ENCODE measurements around the gene NPTN.

DNA sequence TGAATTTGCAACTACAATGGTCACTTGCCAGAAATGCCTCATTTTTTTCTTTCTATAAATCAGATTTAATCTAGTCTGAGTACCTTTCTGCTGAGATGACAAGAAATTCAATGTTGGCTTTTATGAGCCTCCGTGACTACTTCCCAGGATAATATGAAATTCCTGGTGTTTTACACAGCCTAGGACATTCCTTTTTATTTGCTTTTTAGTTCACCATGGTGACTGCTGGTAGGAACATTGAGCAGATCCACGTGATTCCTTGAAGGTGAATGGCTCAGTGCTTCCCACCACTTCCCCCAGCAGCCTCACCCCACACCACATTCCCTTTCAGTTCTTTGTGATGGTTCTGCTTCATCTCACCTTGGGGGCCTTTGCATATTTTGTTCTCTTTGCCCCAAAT lies 4.3 kb upstream of the NPTN start:
- TF ChIP-seq, protein P1, sequence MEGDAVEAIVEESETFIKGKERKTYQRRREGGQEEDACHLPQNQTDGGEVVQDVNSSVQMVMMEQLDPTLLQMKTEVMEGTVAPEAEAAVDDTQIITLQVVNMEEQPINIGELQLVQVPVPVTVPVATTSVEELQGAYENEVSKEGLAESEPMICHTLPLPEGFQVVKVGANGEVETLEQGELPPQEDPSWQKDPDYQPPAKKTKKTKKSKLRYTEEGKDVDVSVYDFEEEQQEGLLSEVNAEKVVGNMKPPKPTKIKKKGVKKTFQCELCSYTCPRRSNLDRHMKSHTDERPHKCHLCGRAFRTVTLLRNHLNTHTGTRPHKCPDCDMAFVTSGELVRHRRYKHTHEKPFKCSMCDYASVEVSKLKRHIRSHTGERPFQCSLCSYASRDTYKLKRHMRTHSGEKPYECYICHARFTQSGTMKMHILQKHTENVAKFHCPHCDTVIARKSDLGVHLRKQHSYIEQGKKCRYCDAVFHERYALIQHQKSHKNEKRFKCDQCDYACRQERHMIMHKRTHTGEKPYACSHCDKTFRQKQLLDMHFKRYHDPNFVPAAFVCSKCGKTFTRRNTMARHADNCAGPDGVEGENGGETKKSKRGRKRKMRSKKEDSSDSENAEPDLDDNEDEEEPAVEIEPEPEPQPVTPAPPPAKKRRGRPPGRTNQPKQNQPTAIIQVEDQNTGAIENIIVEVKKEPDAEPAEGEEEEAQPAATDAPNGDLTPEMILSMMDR (IDR thresholded peaks at IDR 0.05), result no peak
- TF ChIP-seq EP300 (IDR thresholded peaks at IDR 0.05) (no peak), POLR2AphosphoS5 (IDR thresholded peaks at IDR 0.05) (no peak), POLR2A (IDR thresholded peaks at IDR 0.05) (no peak)
